Loucy (cell line): ENCODE measurements around the gene IFITM1.

Experiments
- H2AFZ ChIP-seq: fragments of 200-600 bp; sonication (generic); 2 replicates; pipeline ENCODE4 v1.6.0; 2016; ENCODE audit warnings: antibody characterized with exemption, mild to moderate bottlenecking, low read length, moderate library complexity
- H3F3A ChIP-seq: fragments of 200-600 bp; 2 replicates; pipeline ENCODE4 v1.6.0; 2016; ENCODE audit warnings: antibody characterized with exemption, low read depth, mild to moderate bottlenecking
- H3K27me3 ChIP-seq: fragments of 200-600 bp; sonication (generic); 2 replicates; pipeline ENCODE4 v1.6.1; 2014; ENCODE audit warnings: low read length, mild to moderate bottlenecking; ENCODE audit not compliant: insufficient read depth, poor library complexity, severe bottlenecking
- H3K36me3 ChIP-seq: fragments of 200-600 bp; sonication (generic); 2 replicates; pipeline ENCODE4 v1.6.1; 2016; ENCODE audit warnings: low read length; ENCODE audit not compliant: insufficient read depth
- H3K4me1 ChIP-seq: fragments of 200-600 bp; sonication (generic); 2 replicates; pipeline ENCODE4 v1.5.1; 2014; ENCODE audit warnings: low read length, mild to moderate bottlenecking; ENCODE audit not compliant: insufficient read depth, poor library complexity, severe bottlenecking
- H3K4me2 ChIP-seq: fragments of 200-600 bp; sonication (generic); 2 replicates; pipeline ENCODE4 v1.6.0; 2014; ENCODE audit warnings: antibody characterized with exemption, low read length, low read depth, mild to moderate bottlenecking; ENCODE audit not compliant: poor library complexity, severe bottlenecking
- H3K4me3 ChIP-seq: fragments of 200-600 bp; sonication (generic); 2 replicates; pipeline ENCODE4 v1.5.1; 2014; ENCODE audit warnings: low read length, mild to moderate bottlenecking, mixed read lengths; ENCODE audit not compliant: poor library complexity, severe bottlenecking
- H3K79me2 ChIP-seq: fragments of 200-600 bp; sonication (generic); 2 replicates; pipeline ENCODE4 v1.6.1; 2014; ENCODE audit warnings: low read length; ENCODE audit not compliant: insufficient read depth
- H3K9ac ChIP-seq: fragments of 200-600 bp; sonication (generic); 2 replicates; pipeline ENCODE4 v1.6.0; 2014; ENCODE audit warnings: mild to moderate bottlenecking, low read depth, low read length, moderate library complexity; ENCODE audit not compliant: poor library complexity, severe bottlenecking
- H3K9me2 ChIP-seq: fragments of 200-600 bp; sonication (generic); replicated peaks from 2 replicates; pipeline ENCODE4 v1.6.1; 2016; ENCODE audit warnings: low read depth, low read length, mixed read lengths
- H3K9me3 ChIP-seq: fragments of 200-600 bp; sonication (generic); 2 replicates; pipeline ENCODE4 v1.6.1; 2014; ENCODE audit warnings: mild to moderate bottlenecking, antibody characterized with exemption, low read length, low read depth; ENCODE audit not compliant: insufficient read depth
- H4K20me1 ChIP-seq: fragments of 200-600 bp; sonication (generic); 2 replicates; pipeline ENCODE4 v1.6.0; 2014; ENCODE audit warnings: antibody characterized with exemption, low read length, mild to moderate bottlenecking; ENCODE audit not compliant: insufficient read depth, poor library complexity, severe bottlenecking
- CTCF ChIP-seq: fragments of 200-600 bp; sonication (generic); conservative IDR thresholded peaks from 2 replicates; pipeline ENCODE4 v1.5.1; 2014; ENCODE audit warnings: mild to moderate bottlenecking, antibody characterized with exemption, low read length
- EZH2phosphoT487 ChIP-seq: fragments of 200-600 bp; IDR thresholded peaks from 2 replicates; pipeline ENCODE4 v1.6.1; 2018; ENCODE audit warnings: antibody characterized with exemption, mild to moderate bottlenecking, moderate library complexity, borderline replicate concordance

The IFITM1 gene

GRCh38 chr11:292211-293121 lies 21.4 kb upstream of the IFITM1 start:
- no peaks in the 10 kb centered on the region; the same call in 1 of the 2 replicates for H3K36me3 ChIP-seq
- peaks cover 36% of the 10 kb centered on the region for H3K4me1 ChIP-seq
- H2AFZ ChIP-seq = no peak overlapping the region
- no peaks in the 10 kb centered on the region for H3F3A ChIP-seq
- no peak overlapping the region for H3K9ac ChIP-seq
- no peaks in the 10 kb centered on the region for H3K9me2 ChIP-seq
- H3K4me3 ChIP-seq = no peak overlapping the region
- peaks cover 33% of the 10 kb centered on the region; the same call in 1 of the 2 replicates for H3K79me2 ChIP-seq
- no peaks in the 10 kb centered on the region for H3K27me3 ChIP-seq
- H3K9me3 ChIP-seq = no peaks in the 10 kb centered on the region
- peak overlapping the region; percentile 98 for H3K4me2 ChIP-seq
- TF ChIP-seq EZH2phosphoT487 (no peak), CTCF (no peak)
- H4K20me1 ChIP-seq = peaks cover 3% of the 10 kb centered on the region

- peaks cover 26% of the 10 kb centered on the region; the same call in 1 of the 2 replicates for H3K79me2 ChIP-seq
- H3K4me1 ChIP-seq = peaks cover 41% of the 10 kb centered on the region
- H3K9me2 ChIP-seq = no peaks in the 10 kb centered on the region
- no peak overlapping the region for H3K4me3 ChIP-seq
- H3F3A ChIP-seq = no peaks in the 10 kb centered on the region
- H3K36me3 ChIP-seq = no peaks in the 10 kb centered on the region; the same call in 1 of the 2 replicates
- no peak overlapping the region for H2AFZ ChIP-seq
- H3K9ac ChIP-seq = no peak overlapping the region
- no peak overlapping the region for H3K4me2 ChIP-seq
- H4K20me1 ChIP-seq = peaks cover 3% of the 10 kb centered on the region
- TF ChIP-seq EZH2phosphoT487 (no peak), CTCF (no peak)
- no peaks in the 10 kb centered on the region for H3K27me3 ChIP-seq
- no peaks in the 10 kb centered on the region for H3K9me3 ChIP-seq
These were observed 20.5 kb upstream of the IFITM1 start for GRCh38 chr11:293271-293851.

GRCh38 chr11:293852-294661 lies 19.8 kb upstream of the IFITM1 start:
- H3K9me3 ChIP-seq = no peaks in the 10 kb centered on the region
- peaks cover 23% of the 10 kb centered on the region; the same call in 1 of the 2 replicates for H3K79me2 ChIP-seq
- no peaks in the 10 kb centered on the region; the same call in 1 of the 2 replicates for H3K36me3 ChIP-seq
- TF ChIP-seq EZH2phosphoT487 (no peak), CTCF (no peak)
- no peak overlapping the region for H3K9ac ChIP-seq
- no peaks in the 10 kb centered on the region for H3F3A ChIP-seq
- peaks cover 3% of the 10 kb centered on the region for H4K20me1 ChIP-seq
- H3K4me1 ChIP-seq = peaks cover 43% of the 10 kb centered on the region
- no peak overlapping the region for H2AFZ ChIP-seq
- no peaks in the 10 kb centered on the region for H3K27me3 ChIP-seq
- H3K4me2 ChIP-seq = no peak overlapping the region
- H3K4me3 ChIP-seq = no peak overlapping the region
- no peaks in the 10 kb centered on the region for H3K9me2 ChIP-seq
